ENCODE data around the gene LPP. TPM values are rescaled to one million over a fixed set of nuclear protein-coding genes. Genes with fewer than 3 reads are reported as not detected.

The LPP gene
- total RNA-seq, 1 donor from 2014 or later, result 184 TPM

- no peaks in the 10 kb centered on the region for H3K4me1 Mint-ChIP-seq (ENCODE audit: unreplicated experiment)
- no peaks in the 10 kb centered on the region for H3K9me3 Mint-ChIP-seq (ENCODE audit: unreplicated experiment)
- no peak overlapping the region for H3K4me3 Mint-ChIP-seq (ENCODE audit: unreplicated experiment)
- H3K27ac Mint-ChIP-seq (ENCODE audit: unreplicated experiment), result no peak overlapping the region
- no peaks in the 10 kb centered on the region for H3K36me3 Mint-ChIP-seq (ENCODE audit: unreplicated experiment)
- no peaks in the 10 kb centered on the region for H3K27me3 Mint-ChIP-seq (ENCODE audit: unreplicated experiment)
- no peak for DNase-seq (ENCODE audit: extremely low spot score, unreplicated experiment)
- TF ChIP-seq, protein P1, sequence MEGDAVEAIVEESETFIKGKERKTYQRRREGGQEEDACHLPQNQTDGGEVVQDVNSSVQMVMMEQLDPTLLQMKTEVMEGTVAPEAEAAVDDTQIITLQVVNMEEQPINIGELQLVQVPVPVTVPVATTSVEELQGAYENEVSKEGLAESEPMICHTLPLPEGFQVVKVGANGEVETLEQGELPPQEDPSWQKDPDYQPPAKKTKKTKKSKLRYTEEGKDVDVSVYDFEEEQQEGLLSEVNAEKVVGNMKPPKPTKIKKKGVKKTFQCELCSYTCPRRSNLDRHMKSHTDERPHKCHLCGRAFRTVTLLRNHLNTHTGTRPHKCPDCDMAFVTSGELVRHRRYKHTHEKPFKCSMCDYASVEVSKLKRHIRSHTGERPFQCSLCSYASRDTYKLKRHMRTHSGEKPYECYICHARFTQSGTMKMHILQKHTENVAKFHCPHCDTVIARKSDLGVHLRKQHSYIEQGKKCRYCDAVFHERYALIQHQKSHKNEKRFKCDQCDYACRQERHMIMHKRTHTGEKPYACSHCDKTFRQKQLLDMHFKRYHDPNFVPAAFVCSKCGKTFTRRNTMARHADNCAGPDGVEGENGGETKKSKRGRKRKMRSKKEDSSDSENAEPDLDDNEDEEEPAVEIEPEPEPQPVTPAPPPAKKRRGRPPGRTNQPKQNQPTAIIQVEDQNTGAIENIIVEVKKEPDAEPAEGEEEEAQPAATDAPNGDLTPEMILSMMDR (IDR thresholded peaks at IDR 0.05), result no peak
Observed at GRCh38 chr3:188108703-188109412, 45.1 kb upstream of the LPP start.

DNA sequence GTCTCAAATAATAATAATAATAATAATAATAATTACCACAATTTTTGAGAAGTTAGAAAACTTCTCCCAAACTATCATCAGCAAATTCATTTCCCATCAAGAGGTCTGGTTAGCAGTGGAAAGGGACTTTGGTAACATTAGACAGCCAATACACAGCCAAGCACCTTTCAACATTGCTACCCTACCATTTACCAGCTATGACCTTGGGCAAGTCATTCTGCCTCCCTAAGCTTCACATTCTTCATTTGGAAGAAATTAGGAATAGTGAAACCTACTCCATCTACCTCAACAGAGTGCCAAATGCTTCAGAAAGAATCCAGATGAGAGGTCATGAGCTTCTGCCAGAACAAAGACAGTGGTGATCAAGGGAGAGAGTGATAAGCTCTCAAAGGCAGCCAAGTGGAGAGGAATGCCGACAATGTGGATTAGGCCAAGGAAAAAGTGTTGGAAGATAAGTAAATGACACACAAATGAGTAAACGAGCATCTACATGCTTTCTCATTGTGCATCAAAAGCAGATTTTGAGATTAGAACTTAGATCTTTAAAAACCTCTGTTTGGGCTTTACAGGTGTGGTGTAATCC, 42.9 kb upstream of the LPP start:
- no peak for DNase-seq (ENCODE audit: extremely low spot score, unreplicated experiment)
- H3K4me3 Mint-ChIP-seq (ENCODE audit: unreplicated experiment), result no peak overlapping the region
- H3K9me3 Mint-ChIP-seq (ENCODE audit: unreplicated experiment), result no peaks in the 10 kb centered on the region
- H3K36me3 Mint-ChIP-seq (ENCODE audit: unreplicated experiment), result no peaks in the 10 kb centered on the region
- H3K4me1 Mint-ChIP-seq (ENCODE audit: unreplicated experiment), result no peaks in the 10 kb centered on the region
- H3K27ac Mint-ChIP-seq (ENCODE audit: unreplicated experiment), result no peak overlapping the region
- TF ChIP-seq, protein P1 (IDR thresholded peaks at IDR 0.05), result no peak
- no peaks in the 10 kb centered on the region for H3K27me3 Mint-ChIP-seq (ENCODE audit: unreplicated experiment)

- H3K9me3 Mint-ChIP-seq (ENCODE audit: unreplicated experiment), result no peaks in the 10 kb centered on the region
- TF ChIP-seq, protein P1 (IDR thresholded peaks at IDR 0.05), result no peak
- no peak overlapping the region for H3K4me3 Mint-ChIP-seq (ENCODE audit: unreplicated experiment)
- no peak for DNase-seq (ENCODE audit: extremely low spot score, unreplicated experiment)
- no peaks in the 10 kb centered on the region for H3K36me3 Mint-ChIP-seq (ENCODE audit: unreplicated experiment)
- no peak overlapping the region for H3K27ac Mint-ChIP-seq (ENCODE audit: unreplicated experiment)
- no peaks in the 10 kb centered on the region for H3K27me3 Mint-ChIP-seq (ENCODE audit: unreplicated experiment)
- no peaks in the 10 kb centered on the region for H3K4me1 Mint-ChIP-seq (ENCODE audit: unreplicated experiment)
Observed at GRCh38 chr3:188113756-188114155, 40.2 kb upstream of the LPP start.

DNA sequence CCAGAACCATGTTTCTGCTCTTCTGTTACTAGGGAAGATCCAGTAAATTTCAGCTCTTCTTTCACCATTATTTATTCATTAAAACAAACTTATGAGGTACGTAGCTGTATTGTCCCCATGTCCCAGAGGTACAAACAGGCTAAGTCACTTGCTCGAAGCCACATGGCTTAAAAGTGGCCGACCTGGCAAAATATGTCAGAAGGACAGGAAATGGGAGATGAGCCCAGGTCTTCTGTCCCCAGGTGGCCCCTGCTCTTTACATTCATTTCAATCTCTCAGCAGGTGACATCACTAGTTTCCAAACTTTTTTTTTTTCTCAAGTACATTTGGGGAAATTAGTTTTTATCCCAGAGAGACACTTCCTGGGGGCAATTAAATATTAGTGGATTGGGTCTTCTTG, 34.1 kb upstream of the LPP start:
- Mint-ChIP-seq H3K4me3 (ENCODE audit: unreplicated experiment) (no peak overlapping the region), H3K36me3 (ENCODE audit: unreplicated experiment) (no peaks in the 10 kb centered on the region), H3K27me3 (ENCODE audit: unreplicated experiment) (no peaks in the 10 kb centered on the region), H3K9me3 (ENCODE audit: unreplicated experiment) (no peaks in the 10 kb centered on the region), H3K27ac (ENCODE audit: unreplicated experiment) (no peak overlapping the region), H3K4me1 (ENCODE audit: unreplicated experiment) (peaks cover 7% of the 10 kb centered on the region)
- no peak for DNase-seq (ENCODE audit: extremely low spot score, unreplicated experiment)
- TF ChIP-seq, protein P1 (IDR thresholded peaks at IDR 0.05), result no peak

- H3K9me3 Mint-ChIP-seq (ENCODE audit: unreplicated experiment), result no peaks in the 10 kb centered on the region
- TF ChIP-seq, protein P1 (IDR thresholded peaks at IDR 0.05), result no peak
- H3K36me3 Mint-ChIP-seq (ENCODE audit: unreplicated experiment), result no peaks in the 10 kb centered on the region
- H3K4me1 Mint-ChIP-seq (ENCODE audit: unreplicated experiment), result peaks cover 7% of the 10 kb centered on the region
- no peak for DNase-seq (ENCODE audit: extremely low spot score, unreplicated experiment)
- no peak overlapping the region for H3K4me3 Mint-ChIP-seq (ENCODE audit: unreplicated experiment)
- H3K27ac Mint-ChIP-seq (ENCODE audit: unreplicated experiment), result no peak overlapping the region
- H3K27me3 Mint-ChIP-seq (ENCODE audit: unreplicated experiment), result no peaks in the 10 kb centered on the region
Observed at GRCh38 chr3:188122571-188123169, 31.3 kb upstream of the LPP start.

Data from osteocyte (in vitro differentiated cells).